ENCODE data around the gene STRN4. TPM values are rescaled to one million over a fixed set of nuclear protein-coding genes. Genes with fewer than 3 reads are reported as not detected.
A peak's percentile ranks its signal among the peaks of the same experiment; 100 is the strongest.

The STRN4 gene
- total and polyA plus RNA-seq, 4 donors, result 9.5 to 29.9 (median 24.8) TPM

DNA sequence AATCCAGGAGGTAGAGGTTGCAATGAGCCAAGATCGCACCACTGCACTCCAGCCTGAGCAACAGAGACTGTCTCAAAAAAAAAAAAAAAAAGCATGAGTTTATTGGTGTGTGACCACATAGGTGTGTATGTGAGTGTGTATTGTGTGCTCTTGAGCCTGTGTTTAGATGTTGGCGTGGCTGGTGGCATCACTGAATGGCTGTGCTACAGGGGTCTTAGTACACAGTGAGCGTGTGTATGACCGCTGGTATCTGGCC, 39.7 kb upstream of the STRN4 start:
- TF ChIP-seq, protein P1, sequence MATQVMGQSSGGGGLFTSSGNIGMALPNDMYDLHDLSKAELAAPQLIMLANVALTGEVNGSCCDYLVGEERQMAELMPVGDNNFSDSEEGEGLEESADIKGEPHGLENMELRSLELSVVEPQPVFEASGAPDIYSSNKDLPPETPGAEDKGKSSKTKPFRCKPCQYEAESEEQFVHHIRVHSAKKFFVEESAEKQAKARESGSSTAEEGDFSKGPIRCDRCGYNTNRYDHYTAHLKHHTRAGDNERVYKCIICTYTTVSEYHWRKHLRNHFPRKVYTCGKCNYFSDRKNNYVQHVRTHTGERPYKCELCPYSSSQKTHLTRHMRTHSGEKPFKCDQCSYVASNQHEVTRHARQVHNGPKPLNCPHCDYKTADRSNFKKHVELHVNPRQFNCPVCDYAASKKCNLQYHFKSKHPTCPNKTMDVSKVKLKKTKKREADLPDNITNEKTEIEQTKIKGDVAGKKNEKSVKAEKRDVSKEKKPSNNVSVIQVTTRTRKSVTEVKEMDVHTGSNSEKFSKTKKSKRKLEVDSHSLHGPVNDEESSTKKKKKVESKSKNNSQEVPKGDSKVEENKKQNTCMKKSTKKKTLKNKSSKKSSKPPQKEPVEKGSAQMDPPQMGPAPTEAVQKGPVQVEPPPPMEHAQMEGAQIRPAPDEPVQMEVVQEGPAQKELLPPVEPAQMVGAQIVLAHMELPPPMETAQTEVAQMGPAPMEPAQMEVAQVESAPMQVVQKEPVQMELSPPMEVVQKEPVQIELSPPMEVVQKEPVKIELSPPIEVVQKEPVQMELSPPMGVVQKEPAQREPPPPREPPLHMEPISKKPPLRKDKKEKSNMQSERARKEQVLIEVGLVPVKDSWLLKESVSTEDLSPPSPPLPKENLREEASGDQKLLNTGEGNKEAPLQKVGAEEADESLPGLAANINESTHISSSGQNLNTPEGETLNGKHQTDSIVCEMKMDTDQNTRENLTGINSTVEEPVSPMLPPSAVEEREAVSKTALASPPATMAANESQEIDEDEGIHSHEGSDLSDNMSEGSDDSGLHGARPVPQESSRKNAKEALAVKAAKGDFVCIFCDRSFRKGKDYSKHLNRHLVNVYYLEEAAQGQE (IDR thresholded peaks at IDR 0.05), result no peak
- TF ChIP-seq HNF4A (conservative IDR thresholded peaks at IDR 0.05) (no peak), HNF4G (IDR thresholded peaks at IDR 0.05) (no peak), SP1 (IDR thresholded peaks at IDR 0.05) (no peak), JUND (IDR thresholded peaks at IDR 0.05) (no peak), YY1 (IDR thresholded peaks at IDR 0.05) (no peak), GABPA (IDR thresholded peaks at IDR 0.05 in 1 of 2, conservative IDR thresholded peaks at IDR 0.05 in 1 of 2) (no peak), FOXA1 (IDR thresholded peaks at IDR 0.05) (no peak)
- TF ChIP-seq, protein P2, sequence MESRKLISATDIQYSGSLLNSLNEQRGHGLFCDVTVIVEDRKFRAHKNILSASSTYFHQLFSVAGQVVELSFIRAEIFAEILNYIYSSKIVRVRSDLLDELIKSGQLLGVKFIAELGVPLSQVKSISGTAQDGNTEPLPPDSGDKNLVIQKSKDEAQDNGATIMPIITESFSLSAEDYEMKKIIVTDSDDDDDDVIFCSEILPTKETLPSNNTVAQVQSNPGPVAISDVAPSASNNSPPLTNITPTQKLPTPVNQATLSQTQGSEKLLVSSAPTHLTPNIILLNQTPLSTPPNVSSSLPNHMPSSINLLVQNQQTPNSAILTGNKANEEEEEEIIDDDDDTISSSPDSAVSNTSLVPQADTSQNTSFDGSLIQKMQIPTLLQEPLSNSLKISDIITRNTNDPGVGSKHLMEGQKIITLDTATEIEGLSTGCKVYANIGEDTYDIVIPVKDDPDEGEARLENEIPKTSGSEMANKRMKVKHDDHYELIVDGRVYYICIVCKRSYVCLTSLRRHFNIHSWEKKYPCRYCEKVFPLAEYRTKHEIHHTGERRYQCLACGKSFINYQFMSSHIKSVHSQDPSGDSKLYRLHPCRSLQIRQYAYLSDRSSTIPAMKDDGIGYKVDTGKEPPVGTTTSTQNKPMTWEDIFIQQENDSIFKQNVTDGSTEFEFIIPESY (IDR thresholded peaks at IDR 0.05), result no peak
- TF ChIP-seq, protein P3, sequence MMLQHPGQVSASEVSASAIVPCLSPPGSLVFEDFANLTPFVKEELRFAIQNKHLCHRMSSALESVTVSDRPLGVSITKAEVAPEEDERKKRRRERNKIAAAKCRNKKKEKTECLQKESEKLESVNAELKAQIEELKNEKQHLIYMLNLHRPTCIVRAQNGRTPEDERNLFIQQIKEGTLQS (IDR thresholded peaks at IDR 0.05), result no peak
- Histone ChIP-seq H3K36me3 (ENCODE audit: control insufficient read depth in 4 of 4, insufficient read depth in 3 of 4, low read depth in 1 of 4, low read length in 3 of 4) (no peaks in the 10 kb centered on the region), H3K27me3 (ENCODE audit: control insufficient read depth in 4 of 4, insufficient read depth in 4 of 4, low read length in 3 of 4) (peaks cover 0 to 2% (median 0%) of the 10 kb centered on the region in 4 donors), H3K4me1 (ENCODE audit: control insufficient read depth in 4 of 4, insufficient read depth in 4 of 4, low read length in 3 of 4) (peaks cover 7 to 28% (median 15%) of the 10 kb centered on the region in 4 donors), H3K9me3 (ENCODE audit: control insufficient read depth in 4 of 4, low read length in 3 of 4) (no peaks in the 10 kb centered on the region), H3K27ac (ENCODE audit: low read depth in 1 of 2, low read length in 2 of 2) (peak overlapping the region; percentile 63 to 76), H3K4me3 (ENCODE audit: low read depth in 1 of 3, low read length in 3 of 3) (peak overlapping the region in 2 of 3 donors; percentile 10 to 59), H3K9ac (ENCODE audit: low read depth in 1 of 2, low read length in 2 of 2) (no peak overlapping the region)
- no peak for DNase-seq (ENCODE audit: low spot score)
- WGBS, result 81% methylated on average over 4 of the region's 4 CpGs

DNA sequence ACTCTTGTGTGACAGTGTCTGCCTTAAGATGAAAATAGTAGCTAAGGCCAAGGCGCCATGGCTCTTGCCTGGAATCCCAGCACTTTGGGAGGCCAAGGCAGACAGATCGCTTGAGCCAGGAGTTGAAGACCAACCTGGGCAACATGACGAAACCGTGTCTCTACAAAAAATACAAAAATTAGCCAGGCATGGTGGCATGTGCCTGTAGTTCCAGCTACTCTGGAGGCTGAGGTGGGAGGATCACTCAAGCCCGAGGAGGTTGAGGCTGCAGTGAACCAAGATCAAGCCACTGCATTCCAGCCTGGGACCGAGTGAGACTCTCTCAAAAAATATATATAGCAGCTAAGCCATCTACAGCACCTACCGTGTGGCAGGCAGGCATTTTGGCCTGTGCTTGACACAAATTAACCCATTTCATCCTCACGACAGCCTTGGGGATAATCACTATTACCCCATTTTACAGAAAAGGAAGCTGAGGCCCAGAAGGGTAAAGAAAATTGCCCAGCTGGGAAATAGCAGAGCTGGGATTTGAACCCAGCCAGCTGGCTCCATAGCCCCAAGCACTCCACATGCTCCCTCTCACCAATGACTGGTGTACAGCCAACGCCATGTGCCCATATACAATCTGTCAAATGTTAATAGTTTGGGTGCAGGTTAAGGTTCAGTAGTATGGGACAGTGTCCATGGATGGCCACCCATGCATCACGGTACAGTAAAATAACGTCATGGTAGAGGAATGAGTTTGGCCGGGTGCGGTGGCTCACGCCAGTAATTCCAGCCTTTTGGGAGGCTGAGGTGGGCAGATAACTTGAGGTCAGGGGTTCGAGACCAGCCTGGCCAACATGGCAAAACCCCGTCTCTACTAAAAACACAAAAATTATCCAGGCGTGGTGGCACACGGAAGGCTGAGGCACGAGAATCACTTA, 39.1 kb upstream of the STRN4 start:
- H3K27me3 ChIP-seq (ENCODE audit: control insufficient read depth in 4 of 4, insufficient read depth in 4 of 4, low read length in 3 of 4), result peaks cover 0 to 2% (median 0%) of the 10 kb centered on the region in 4 donors
- TF ChIP-seq TAF1 (conservative IDR thresholded peaks at IDR 0.05) (no peak), NR2F2 (IDR thresholded peaks at IDR 0.05) (no peak), HNF4G (IDR thresholded peaks at IDR 0.05) (no peak), RAD21 (IDR thresholded peaks at IDR 0.05) (no peak)
- TF ChIP-seq, protein P4, sequence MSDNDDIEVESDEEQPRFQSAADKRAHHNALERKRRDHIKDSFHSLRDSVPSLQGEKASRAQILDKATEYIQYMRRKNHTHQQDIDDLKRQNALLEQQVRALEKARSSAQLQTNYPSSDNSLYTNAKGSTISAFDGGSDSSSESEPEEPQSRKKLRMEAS (IDR thresholded peaks at IDR 0.05), result no peak
- TF ChIP-seq, protein P2 (IDR thresholded peaks at IDR 0.05), result no peak
- TF ChIP-seq, protein P5, sequence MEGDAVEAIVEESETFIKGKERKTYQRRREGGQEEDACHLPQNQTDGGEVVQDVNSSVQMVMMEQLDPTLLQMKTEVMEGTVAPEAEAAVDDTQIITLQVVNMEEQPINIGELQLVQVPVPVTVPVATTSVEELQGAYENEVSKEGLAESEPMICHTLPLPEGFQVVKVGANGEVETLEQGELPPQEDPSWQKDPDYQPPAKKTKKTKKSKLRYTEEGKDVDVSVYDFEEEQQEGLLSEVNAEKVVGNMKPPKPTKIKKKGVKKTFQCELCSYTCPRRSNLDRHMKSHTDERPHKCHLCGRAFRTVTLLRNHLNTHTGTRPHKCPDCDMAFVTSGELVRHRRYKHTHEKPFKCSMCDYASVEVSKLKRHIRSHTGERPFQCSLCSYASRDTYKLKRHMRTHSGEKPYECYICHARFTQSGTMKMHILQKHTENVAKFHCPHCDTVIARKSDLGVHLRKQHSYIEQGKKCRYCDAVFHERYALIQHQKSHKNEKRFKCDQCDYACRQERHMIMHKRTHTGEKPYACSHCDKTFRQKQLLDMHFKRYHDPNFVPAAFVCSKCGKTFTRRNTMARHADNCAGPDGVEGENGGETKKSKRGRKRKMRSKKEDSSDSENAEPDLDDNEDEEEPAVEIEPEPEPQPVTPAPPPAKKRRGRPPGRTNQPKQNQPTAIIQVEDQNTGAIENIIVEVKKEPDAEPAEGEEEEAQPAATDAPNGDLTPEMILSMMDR (IDR thresholded peaks at IDR 0.05; ENCODE audit: low read depth, low read length, missing input control), result no peak
- TF ChIP-seq, protein P3 (IDR thresholded peaks at IDR 0.05), result no peak
- TF ChIP-seq, protein P1 (IDR thresholded peaks at IDR 0.05), result no peak
- peaks cover 7 to 28% (median 15%) of the 10 kb centered on the region in 4 donors for H3K4me1 ChIP-seq (ENCODE audit: control insufficient read depth in 4 of 4, insufficient read depth in 4 of 4, low read length in 3 of 4)
- no peak overlapping the region for H3K9ac ChIP-seq (ENCODE audit: low read depth in 1 of 2, low read length in 2 of 2)
- H3K9me3 ChIP-seq (ENCODE audit: control insufficient read depth in 4 of 4, low read length in 3 of 4), result no peaks in the 10 kb centered on the region
- H3K36me3 ChIP-seq (ENCODE audit: control insufficient read depth in 4 of 4, insufficient read depth in 3 of 4, low read depth in 1 of 4, low read length in 3 of 4), result no peaks in the 10 kb centered on the region
- H3K4me3 ChIP-seq (ENCODE audit: low read depth in 1 of 3, low read length in 3 of 3), result no peak overlapping the region
- peak overlapping the region; percentile 63 to 76 for H3K27ac ChIP-seq (ENCODE audit: low read depth in 1 of 2, low read length in 2 of 2)
- no peak for DNase-seq (ENCODE audit: low spot score)
- 82% methylated on average over 19 of the region's 19 CpGs for WGBS

Measured in liver (tissue), 9 donors.